Endodermal cell (in vitro differentiated cells): ENCODE results near the gene LEF1. TPM values are rescaled to one million over a fixed set of nuclear protein-coding genes. Genes with fewer than 3 reads are reported as not detected.

Source experiments
- DNase-seq: peaks from one replicate; pipeline ENCODE4 v3.0.0-alpha.2; 2017
- H3K27ac ChIP-seq: 2 replicates; pipeline ENCODE4 v1.5.1; 2013; ENCODE audit warnings: mild to moderate bottlenecking, low read depth, low read length, moderate library complexity
- H3K27me3 ChIP-seq: 2 replicates; pipeline ENCODE4 v1.6.1; 2013; ENCODE audit warnings: mild to moderate bottlenecking, low read length, moderate library complexity; ENCODE audit not compliant: insufficient read depth, control insufficient read depth, poor library complexity, severe bottlenecking
- H3K36me3 ChIP-seq: 2 replicates; pipeline ENCODE4 v1.7.0; 2013; ENCODE audit warnings: mild to moderate bottlenecking, low read length, moderate library complexity; ENCODE audit not compliant: control insufficient read depth, insufficient read depth
- H3K4me1 ChIP-seq: one replicate; pipeline ENCODE4 v1.7.0; 2013; ENCODE audit warnings: low read length; ENCODE audit not compliant: control insufficient read depth, insufficient read depth
- H3K4me3 ChIP-seq: 2 replicates; pipeline ENCODE4 v1.5.1; 2013; ENCODE audit warnings: mild to moderate bottlenecking, low read length, moderate library complexity
- H3K9ac ChIP-seq: 2 replicates; pipeline ENCODE4 v1.6.1; 2013; ENCODE audit warnings: mild to moderate bottlenecking, low read length, moderate library complexity; ENCODE audit not compliant: poor library complexity, severe bottlenecking; ENCODE audit errors: extremely low read depth
- H3K9me3 ChIP-seq: 2 replicates; pipeline ENCODE4 v1.6.1; 2013; ENCODE audit warnings: mild to moderate bottlenecking, low read length, moderate library complexity; ENCODE audit not compliant: control insufficient read depth
- H3K27ac Mint-ChIP-seq: 2 replicates; pipeline ENCODE4 v1.8.0; 2020; ENCODE audit warnings: mixed read lengths
- H3K27me3 Mint-ChIP-seq: 2 replicates; pipeline ENCODE4 v1.8.0; 2021; ENCODE audit warnings: mild to moderate bottlenecking, mixed read lengths; ENCODE audit not compliant: insufficient read depth
- H3K36me3 Mint-ChIP-seq: 2 replicates; pipeline ENCODE4 v1.8.0; 2020; ENCODE audit warnings: low read depth, mixed read lengths
- H3K4me1 Mint-ChIP-seq: 2 replicates; pipeline ENCODE4 v1.8.0; 2020; ENCODE audit warnings: mixed read lengths
- H3K4me3 Mint-ChIP-seq: 2 replicates; pipeline ENCODE4 v1.8.0; 2020; ENCODE audit warnings: mild to moderate bottlenecking, moderate library complexity, mixed read lengths
- H3K9me3 Mint-ChIP-seq: 2 replicates; pipeline ENCODE4 v1.8.0; 2020; ENCODE audit warnings: mild to moderate bottlenecking, mixed read lengths
- WGBS, 2 experiments: methylation state at CpG; one replicate each; pipeline versions ENCODE4 v1.1.5 to v1.1.7; 2013; ENCODE audit warnings: missing lambda C conversion rate in 2 of 2, mixed read lengths in 1 of 2; ENCODE audit not compliant: insufficient coverage in 1 of 2, insufficient read length in 1 of 2; 5-methylcytosine and 5-hydroxymethylcytosine counted together
- total RNA-seq, 2 donors: library from RNA; stranded (reverse); fragmentation: NEBNext Ultra II Directional in 1 of 2; extraction: Animal tissue kit (Norgen Biotek cat#: 25700) in 1 of 2; gene quantifications; 2 replicates in 1 of 2; 3 replicates in 1 of 2; pipeline ENCODE4 v1.2.1, GENCODE V29; 2021
- TF ChIP-seq, protein P1 (sequence below): fragments of 200-600 bp; sonication (generic); conservative IDR thresholded peaks from 2 replicates; pipeline ENCODE4 v1.5.0; 2021; ENCODE audit warnings: antibody characterized with exemption, mild to moderate bottlenecking

The LEF1 gene
- total RNA-seq, 2 donors from 2014 or later: 0.95 to 1.6 TPM

GRCh38 chr4:108193886-108194672 lies 25.3 kb upstream of the LEF1 start:
- H3K36me3 Mint-ChIP-seq: no peaks in the 10 kb centered on the region
- no peak overlapping the region for H3K4me3 Mint-ChIP-seq
- H3K27ac ChIP-seq: no peak overlapping the region

DNA sequence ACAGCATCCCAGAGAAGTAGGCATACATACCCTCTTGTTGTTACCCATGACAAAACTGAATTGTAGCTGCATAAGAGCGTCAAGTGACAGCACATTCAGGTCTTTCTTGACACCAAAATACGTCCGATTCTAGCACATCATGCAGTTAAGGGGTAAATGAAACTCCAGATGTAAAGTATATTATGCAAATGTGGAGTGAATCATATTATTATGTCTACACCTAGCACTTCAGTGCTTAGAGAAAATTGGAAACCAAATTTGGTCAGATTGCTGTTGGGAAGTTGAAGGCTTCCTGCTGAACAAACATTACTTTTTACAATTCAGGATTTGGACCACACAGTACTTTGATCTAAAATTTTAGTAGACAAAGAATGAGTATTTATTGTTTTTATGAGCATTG lies 24.2 kb upstream of the LEF1 start:
- Mint-ChIP-seq H3K36me3 (no peaks in the 10 kb centered on the region), H3K27me3 (peaks cover 79% of the 10 kb centered on the region), H3K27ac (no peak overlapping the region), H3K4me1 (peaks cover 25% of the 10 kb centered on the region), H3K9me3 (peaks cover 3% of the 10 kb centered on the region), H3K4me3 (no peak overlapping the region)
- Histone ChIP-seq H3K9me3 (no peaks in the 10 kb centered on the region), H3K36me3 (no peaks in the 10 kb centered on the region), H3K9ac (no peak overlapping the region), H3K27me3 (peaks cover 55% of the 10 kb centered on the region), H3K4me3 (no peak overlapping the region), H3K27ac (no peak overlapping the region), H3K4me1 (no peaks in the 10 kb centered on the region)
- TF ChIP-seq, protein P1, sequence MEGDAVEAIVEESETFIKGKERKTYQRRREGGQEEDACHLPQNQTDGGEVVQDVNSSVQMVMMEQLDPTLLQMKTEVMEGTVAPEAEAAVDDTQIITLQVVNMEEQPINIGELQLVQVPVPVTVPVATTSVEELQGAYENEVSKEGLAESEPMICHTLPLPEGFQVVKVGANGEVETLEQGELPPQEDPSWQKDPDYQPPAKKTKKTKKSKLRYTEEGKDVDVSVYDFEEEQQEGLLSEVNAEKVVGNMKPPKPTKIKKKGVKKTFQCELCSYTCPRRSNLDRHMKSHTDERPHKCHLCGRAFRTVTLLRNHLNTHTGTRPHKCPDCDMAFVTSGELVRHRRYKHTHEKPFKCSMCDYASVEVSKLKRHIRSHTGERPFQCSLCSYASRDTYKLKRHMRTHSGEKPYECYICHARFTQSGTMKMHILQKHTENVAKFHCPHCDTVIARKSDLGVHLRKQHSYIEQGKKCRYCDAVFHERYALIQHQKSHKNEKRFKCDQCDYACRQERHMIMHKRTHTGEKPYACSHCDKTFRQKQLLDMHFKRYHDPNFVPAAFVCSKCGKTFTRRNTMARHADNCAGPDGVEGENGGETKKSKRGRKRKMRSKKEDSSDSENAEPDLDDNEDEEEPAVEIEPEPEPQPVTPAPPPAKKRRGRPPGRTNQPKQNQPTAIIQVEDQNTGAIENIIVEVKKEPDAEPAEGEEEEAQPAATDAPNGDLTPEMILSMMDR: no peak
- WGBS, 2 experiments: 93 to 100% methylated on average over 3 of the region's 3 CpGs
- no peak for DNase-seq

More at GRCh38 chr4:108193886-108194672, 25.3 kb upstream of the LEF1 start:
- Mint-ChIP-seq H3K4me1 (peaks cover 25% of the 10 kb centered on the region), H3K27ac (no peak overlapping the region), H3K27me3 (peaks cover 80% of the 10 kb centered on the region), H3K9me3 (peaks cover 3% of the 10 kb centered on the region)
- Histone ChIP-seq H3K36me3 (no peaks in the 10 kb centered on the region), H3K27me3 (peaks cover 59% of the 10 kb centered on the region), H3K9me3 (no peaks in the 10 kb centered on the region), H3K4me3 (no peak overlapping the region), H3K9ac (no peak overlapping the region), H3K4me1 (no peaks in the 10 kb centered on the region)
- peak; percentile 64 for DNase-seq
- TF ChIP-seq, protein P1: no peak
- 91 to 94% methylated on average over 2 of the region's 4 CpGs for WGBS, 2 experiments

- Histone ChIP-seq H3K4me3 (no peak overlapping the region), H3K36me3 (no peaks in the 10 kb centered on the region), H3K27me3 (peaks cover 55% of the 10 kb centered on the region), H3K9ac (no peak overlapping the region), H3K27ac (no peak overlapping the region), H3K9me3 (no peaks in the 10 kb centered on the region), H3K4me1 (no peaks in the 10 kb centered on the region)
- DNase-seq: no peak
- Mint-ChIP-seq H3K27me3 (peaks cover 79% of the 10 kb centered on the region), H3K9me3 (peaks cover 3% of the 10 kb centered on the region), H3K4me1 (peaks cover 25% of the 10 kb centered on the region), H3K4me3 (no peak overlapping the region), H3K27ac (no peak overlapping the region), H3K36me3 (no peaks in the 10 kb centered on the region)
- 50 to 83% methylated on average over 1 to 3 of the region's 3 CpGs for WGBS, 2 experiments
- TF ChIP-seq, protein P1: no peak
These were observed 23.3 kb upstream of the LEF1 start for GRCh38 chr4:108192056-108192455.
